ENCODE data around the gene CPA5.

CPA5 gene

DNA sequence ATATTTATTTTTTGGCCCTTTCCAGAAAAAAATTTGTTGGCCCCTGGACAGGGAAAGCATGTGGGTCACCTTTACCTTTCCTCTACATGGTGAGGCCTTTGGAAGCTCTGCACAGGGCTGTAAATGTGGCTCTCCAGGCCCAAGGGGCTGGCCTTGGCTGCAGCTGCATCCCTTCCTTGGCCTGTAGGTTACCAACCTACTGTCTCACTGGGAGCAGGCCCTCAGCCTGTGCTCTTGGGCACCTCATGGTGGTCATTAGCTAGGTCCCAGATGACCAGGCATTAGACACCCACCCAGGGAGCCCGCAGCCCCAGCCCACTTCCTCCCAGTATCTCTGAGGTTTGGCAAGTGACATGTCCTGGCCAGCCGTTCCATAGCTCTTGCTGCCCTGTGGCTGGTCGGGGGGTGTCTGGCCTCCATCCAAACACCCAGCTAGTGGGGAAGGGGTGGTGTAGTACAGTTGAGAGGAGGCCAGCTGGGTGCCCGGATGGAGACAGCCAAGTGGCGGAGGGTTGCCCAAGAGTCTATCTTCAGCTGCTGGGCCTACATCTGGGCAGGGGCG, 7.1 kb upstream of the CPA5 start:
- Histone ChIP-seq H3K4me3 (ENCODE audit: low read length) (no peak overlapping the region), H3K9me3 (ENCODE audit: control insufficient read depth, low read length) (no peaks in the 10 kb centered on the region), H3K27me3 (ENCODE audit: control insufficient read depth, insufficient read depth, low read length) (no peaks in the 10 kb centered on the region), H3K36me3 (ENCODE audit: control insufficient read depth, insufficient read depth, low read length) (no peaks in the 10 kb centered on the region), H3K4me1 (ENCODE audit: control insufficient read depth, insufficient read depth, low read length) (no peaks in the 10 kb centered on the region), H3K9ac (ENCODE audit: low read length) (no peak overlapping the region)

DNA sequence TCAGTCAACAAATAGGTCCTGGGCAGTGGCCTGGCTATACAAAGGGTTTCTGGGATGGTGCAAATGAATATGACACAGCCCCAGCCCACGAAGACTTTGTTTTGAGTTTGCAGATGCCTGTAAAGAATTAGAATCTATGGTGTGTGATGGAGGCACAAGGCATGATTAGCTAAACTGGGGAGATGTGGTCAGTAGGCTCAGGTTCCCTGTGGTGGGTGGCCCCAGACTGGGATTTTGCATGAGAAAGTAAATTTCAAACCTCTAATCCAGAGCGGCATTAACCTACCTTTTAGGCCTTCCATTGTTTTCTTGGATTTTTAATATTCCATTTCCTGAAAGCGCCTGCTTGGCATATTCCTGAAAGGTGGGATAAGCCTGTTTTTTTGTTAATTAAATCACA, 6.4 kb upstream of the CPA5 start:
- Histone ChIP-seq H3K4me3 (ENCODE audit: low read length) (no peak overlapping the region), H3K4me1 (ENCODE audit: control insufficient read depth, insufficient read depth, low read length) (no peaks in the 10 kb centered on the region), H3K9me3 (ENCODE audit: control insufficient read depth, low read length) (no peaks in the 10 kb centered on the region), H3K27me3 (ENCODE audit: control insufficient read depth, insufficient read depth, low read length) (no peaks in the 10 kb centered on the region), H3K9ac (ENCODE audit: low read length) (no peak overlapping the region), H3K36me3 (ENCODE audit: control insufficient read depth, insufficient read depth, low read length) (no peaks in the 10 kb centered on the region)

DNA sequence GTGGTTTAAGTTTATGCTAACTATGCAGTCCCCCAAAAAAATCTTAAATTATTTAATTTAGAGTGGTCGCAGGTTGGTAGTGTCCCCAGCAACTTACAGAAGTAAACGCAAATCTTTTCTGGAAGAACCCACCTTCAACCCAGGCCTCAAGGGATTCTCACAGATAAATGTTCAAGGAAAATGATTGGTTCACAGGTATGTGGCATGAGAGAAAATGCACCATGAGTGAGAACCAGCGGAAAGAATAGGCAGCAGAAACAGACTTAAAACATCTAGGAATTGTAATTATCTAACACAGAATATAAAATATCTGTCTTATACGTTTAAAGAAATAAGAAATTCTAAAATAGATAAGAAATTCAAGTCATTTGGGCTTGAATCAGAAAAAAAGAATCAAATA, 2.7 kb upstream of the CPA5 start:
- no peaks in the 10 kb centered on the region for H3K4me1 ChIP-seq (ENCODE audit: control insufficient read depth, insufficient read depth, low read length)
- H3K9me3 ChIP-seq (ENCODE audit: control insufficient read depth, low read length): no peaks in the 10 kb centered on the region
- H3K27me3 ChIP-seq (ENCODE audit: control insufficient read depth, insufficient read depth, low read length): no peaks in the 10 kb centered on the region
- no peak overlapping the region for H3K4me3 ChIP-seq (ENCODE audit: low read length)
- no peak overlapping the region for H3K9ac ChIP-seq (ENCODE audit: low read length)
- H3K36me3 ChIP-seq (ENCODE audit: control insufficient read depth, insufficient read depth, low read length): no peaks in the 10 kb centered on the region

DNA sequence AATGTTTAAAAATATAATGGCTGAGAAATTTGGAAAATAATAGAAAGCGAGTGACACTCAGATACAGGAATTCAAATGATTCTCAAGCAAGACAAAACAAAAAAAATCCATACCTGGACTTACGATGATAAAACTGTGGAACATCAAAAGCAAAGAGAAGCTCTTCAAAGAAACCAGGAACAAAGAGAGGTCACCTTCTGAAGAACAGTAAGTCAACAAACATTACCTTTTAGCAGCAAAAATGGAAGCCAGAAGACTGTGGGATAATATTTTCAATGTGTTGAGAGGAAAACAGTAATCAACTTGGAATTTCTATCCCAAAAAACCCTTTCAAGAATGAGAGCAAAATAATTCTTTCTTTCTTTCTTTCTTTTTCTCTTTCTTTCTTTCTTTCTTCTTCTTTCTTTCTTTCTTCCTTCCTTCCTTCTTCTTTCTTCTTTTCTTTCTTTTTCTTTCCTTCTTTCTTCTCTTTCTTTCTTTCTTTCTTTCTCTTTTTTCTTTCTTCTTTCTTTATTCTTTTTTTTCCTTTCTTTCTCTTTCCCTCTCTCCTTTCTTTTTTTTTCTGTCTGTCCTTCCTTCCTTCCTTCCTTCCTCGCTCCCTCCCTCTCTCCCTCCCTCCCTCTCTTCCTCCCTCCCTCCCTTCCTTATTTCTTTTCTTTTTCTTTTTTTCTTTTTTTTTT, 1.8 kb upstream of the CPA5 start:
- Histone ChIP-seq H3K9ac (ENCODE audit: low read length) (no peak overlapping the region), H3K9me3 (ENCODE audit: control insufficient read depth, low read length) (no peaks in the 10 kb centered on the region)

DNA sequence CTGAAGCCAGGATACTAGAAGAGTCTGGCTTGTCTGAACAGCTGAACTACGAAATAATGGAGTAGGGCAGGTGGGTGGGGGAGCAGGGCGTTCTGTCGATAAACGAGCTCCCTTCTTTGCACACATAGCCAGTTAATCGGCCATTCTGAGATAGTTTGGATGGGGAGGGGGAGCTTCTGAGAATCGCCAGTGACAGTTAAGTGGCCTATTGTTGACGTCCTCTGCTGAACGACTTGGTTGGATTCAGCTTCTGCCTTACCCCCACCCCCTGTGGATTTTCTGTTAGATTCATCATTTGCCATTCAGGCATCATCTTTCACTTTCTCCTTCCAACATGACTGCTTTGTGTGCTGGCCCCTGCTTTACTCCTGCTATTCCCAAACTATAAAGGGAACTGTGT, 520 bp downstream of the CPA5 start:
- Histone ChIP-seq H3K9me3 (ENCODE audit: control insufficient read depth, low read length) (no peaks in the 10 kb centered on the region), H3K4me3 (ENCODE audit: low read length) (no peak overlapping the region), H3K36me3 (ENCODE audit: control insufficient read depth, insufficient read depth, low read length) (no peaks in the 10 kb centered on the region), H3K27me3 (ENCODE audit: control insufficient read depth, insufficient read depth, low read length) (no peaks in the 10 kb centered on the region), H3K9ac (ENCODE audit: low read length) (no peak overlapping the region), H3K4me1 (ENCODE audit: control insufficient read depth, insufficient read depth, low read length) (no peaks in the 10 kb centered on the region)

More for the DNA sequence above, 1.8 kb upstream of the CPA5 start:
- no peaks in the 10 kb centered on the region for H3K36me3 ChIP-seq (ENCODE audit: control insufficient read depth, insufficient read depth, low read length)
- H3K4me1 ChIP-seq (ENCODE audit: control insufficient read depth, insufficient read depth, low read length): no peaks in the 10 kb centered on the region
- no peak overlapping the region for H3K4me3 ChIP-seq (ENCODE audit: low read length)
- H3K27me3 ChIP-seq (ENCODE audit: control insufficient read depth, insufficient read depth, low read length): no peaks in the 10 kb centered on the region

DNA sequence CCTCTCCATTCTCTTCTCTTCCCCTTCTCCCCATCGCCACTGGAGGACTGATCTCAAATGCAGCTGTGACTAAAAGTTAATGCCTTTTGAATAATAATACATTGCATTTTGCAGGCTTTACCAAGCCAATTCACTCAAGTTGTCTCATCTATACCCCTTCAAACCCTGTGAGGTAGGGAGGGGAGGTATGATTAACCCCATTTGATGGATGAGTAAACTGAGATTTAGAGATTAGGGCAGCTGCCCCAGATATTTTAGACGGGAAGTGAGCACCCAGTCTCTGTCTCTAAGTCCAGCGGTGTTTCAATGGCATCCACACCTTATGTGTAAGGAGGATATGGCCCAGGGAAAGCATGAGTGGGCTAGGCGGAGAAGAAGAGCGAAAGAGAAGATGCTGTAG, 1.1 kb downstream of the CPA5 start:
- Histone ChIP-seq H3K9me3 (ENCODE audit: control insufficient read depth, low read length) (no peaks in the 10 kb centered on the region), H3K9ac (ENCODE audit: low read length) (no peak overlapping the region), H3K36me3 (ENCODE audit: control insufficient read depth, insufficient read depth, low read length) (no peaks in the 10 kb centered on the region), H3K4me3 (ENCODE audit: low read length) (no peak overlapping the region), H3K27me3 (ENCODE audit: control insufficient read depth, insufficient read depth, low read length) (no peaks in the 10 kb centered on the region), H3K4me1 (ENCODE audit: control insufficient read depth, insufficient read depth, low read length) (no peaks in the 10 kb centered on the region)

DNA sequence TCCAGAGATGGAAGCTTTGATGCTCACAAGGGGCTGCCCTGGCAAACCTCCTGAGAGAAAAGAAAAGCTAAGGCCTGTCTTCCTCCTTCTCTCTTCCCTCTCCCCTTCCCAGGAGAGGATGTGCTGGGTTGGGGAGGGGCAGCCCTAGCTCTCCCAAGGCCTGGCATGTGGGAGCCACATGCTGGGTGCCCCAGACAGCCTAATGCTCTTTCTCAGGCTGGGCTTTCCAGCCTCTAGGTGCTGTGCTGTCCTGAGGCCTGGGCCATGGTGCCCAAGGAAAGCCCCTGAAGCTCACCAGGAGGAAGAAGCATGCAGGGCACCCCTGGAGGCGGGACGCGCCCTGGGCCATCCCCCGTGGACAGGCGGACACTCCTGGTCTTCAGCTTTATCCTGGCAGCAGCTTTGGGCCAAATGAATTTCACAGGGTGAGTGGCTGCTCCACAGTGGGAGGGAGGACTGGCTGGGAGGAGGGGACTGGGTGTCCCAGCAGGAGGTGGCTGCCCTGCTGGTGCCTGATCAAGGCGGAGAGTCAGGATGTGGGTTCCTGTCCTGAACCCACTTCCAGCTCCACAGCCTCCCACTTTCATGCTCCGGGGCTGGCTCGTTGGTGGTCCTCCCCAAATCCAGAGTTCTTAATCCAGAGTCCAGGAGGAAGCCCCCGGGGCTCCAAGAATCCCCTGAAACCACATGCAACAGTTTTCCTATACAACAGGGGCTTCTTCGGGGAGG, 1.7 kb downstream of the CPA5 start:
- Histone ChIP-seq H3K4me3 (ENCODE audit: low read length) (no peak overlapping the region), H3K4me1 (ENCODE audit: control insufficient read depth, insufficient read depth, low read length) (no peaks in the 10 kb centered on the region), H3K9me3 (ENCODE audit: control insufficient read depth, low read length) (no peaks in the 10 kb centered on the region), H3K27me3 (ENCODE audit: control insufficient read depth, insufficient read depth, low read length) (no peaks in the 10 kb centered on the region), H3K36me3 (ENCODE audit: control insufficient read depth, insufficient read depth, low read length) (no peaks in the 10 kb centered on the region), H3K9ac (ENCODE audit: low read length) (no peak overlapping the region)

DNA sequence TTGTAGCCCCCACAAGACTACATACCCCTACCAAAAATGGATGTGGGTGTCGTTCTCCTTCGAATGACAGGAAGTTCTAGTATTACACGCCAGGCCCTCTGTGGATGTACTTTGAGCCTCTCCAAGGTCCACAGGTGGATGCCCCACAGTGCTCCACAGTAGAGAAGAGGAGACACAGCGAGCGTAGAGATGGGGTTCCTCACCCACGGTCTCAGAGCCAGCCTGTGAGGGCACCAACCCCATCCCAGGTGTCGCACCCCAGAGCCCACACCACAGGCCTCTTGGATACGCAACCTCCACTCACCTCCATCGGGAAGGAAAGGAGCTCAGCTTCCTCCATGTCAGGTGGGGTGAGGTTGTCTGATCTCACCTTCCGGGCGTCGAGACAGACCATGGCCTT, 2.3 kb downstream of the CPA5 start:
- Histone ChIP-seq H3K9ac (ENCODE audit: low read length) (no peak overlapping the region), H3K4me3 (ENCODE audit: low read length) (no peak overlapping the region), H3K9me3 (ENCODE audit: control insufficient read depth, low read length) (no peaks in the 10 kb centered on the region), H3K4me1 (ENCODE audit: control insufficient read depth, insufficient read depth, low read length) (no peaks in the 10 kb centered on the region), H3K27me3 (ENCODE audit: control insufficient read depth, insufficient read depth, low read length) (no peaks in the 10 kb centered on the region), H3K36me3 (ENCODE audit: control insufficient read depth, insufficient read depth, low read length) (no peaks in the 10 kb centered on the region)

DNA sequence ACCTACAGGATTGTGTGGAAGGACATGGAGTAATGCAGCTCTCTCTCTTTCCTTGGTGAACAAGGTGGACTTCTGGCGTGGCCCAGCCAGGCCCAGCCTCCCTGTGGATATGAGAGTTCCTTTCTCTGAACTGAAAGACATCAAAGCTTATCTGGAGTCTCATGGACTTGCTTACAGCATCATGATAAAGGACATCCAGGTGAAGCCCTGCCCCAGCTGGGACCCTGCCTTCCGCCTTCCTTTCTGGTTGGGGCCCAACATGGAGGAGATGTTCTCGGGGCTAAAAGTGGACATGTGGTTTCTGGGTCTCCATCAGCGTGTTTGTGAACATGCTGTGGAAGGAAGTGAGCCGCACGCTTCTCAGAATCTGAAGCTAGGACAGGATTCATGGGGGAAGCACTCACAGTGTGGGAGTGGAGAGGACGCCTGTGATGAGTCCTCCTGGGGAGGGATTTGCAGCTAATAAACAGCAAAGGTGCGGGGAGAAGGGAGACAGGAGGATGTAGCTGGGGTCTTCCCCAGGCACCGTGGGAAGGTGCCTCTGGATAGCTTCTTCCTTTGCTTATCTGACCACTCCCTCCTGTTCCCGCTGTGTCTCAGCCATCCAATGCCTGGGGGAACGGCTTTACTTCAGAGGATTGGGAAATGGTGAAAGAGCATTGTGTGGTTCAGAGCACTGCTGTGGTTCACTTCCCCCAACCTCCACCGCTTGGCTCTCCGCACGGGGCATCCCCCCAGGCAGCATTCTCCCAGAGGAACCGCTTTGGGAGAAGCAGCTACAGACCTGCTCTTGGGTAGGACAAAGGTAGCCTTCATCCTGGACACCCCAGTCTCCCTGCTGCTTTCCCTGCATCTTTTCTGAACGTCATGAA, 5.5 kb downstream of the CPA5 start:
- no peaks in the 10 kb centered on the region for H3K9me3 ChIP-seq (ENCODE audit: control insufficient read depth, low read length)
- no peak overlapping the region for H3K4me3 ChIP-seq (ENCODE audit: low read length)
- H3K36me3 ChIP-seq (ENCODE audit: control insufficient read depth, insufficient read depth, low read length): no peaks in the 10 kb centered on the region
- H3K4me1 ChIP-seq (ENCODE audit: control insufficient read depth, insufficient read depth, low read length): no peaks in the 10 kb centered on the region
- H3K9ac ChIP-seq (ENCODE audit: low read length): no peak overlapping the region
- H3K27me3 ChIP-seq (ENCODE audit: control insufficient read depth, insufficient read depth, low read length): no peaks in the 10 kb centered on the region

DNA sequence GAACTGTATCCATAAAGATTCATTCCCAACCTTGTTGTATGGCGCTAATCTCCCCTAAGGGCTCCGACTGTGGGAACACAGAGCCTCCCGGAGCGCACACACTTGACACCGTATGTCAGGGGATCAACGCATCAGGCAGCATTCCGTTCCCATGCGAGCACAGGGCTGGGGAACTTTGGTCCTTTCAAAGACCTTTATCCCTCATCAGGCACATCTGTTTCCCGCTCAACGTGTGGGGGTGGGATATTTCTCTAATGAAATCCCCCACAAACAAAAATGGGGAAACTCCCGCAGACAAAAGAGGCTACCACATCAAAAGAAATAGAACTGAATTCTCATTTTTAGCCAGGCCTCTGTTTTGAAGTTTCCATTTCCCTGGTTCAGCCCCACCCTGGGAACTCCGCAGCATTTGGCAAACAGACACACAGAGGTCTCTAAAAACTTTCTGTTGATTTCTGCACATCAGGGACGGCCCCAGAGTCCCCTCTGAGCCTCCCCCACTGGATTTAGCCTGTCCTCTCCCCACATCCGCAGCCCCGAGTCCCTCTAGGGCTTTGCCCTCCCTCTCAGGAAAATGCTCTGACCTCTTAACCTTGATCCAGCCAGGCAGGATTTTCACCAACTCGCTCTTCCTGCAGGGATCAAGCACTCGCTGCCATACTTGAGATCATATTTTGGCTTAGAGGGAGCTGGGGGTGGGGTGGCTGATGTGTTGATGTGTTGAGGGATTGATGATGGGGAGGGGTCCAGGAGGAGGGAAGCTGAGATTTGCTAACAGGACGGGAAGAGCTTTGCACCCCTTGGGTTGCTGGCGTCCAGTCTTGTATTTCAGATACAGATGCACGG, 6.6 kb downstream of the CPA5 start:
- no peak overlapping the region for H3K4me3 ChIP-seq (ENCODE audit: low read length)
- no peak overlapping the region for H3K9ac ChIP-seq (ENCODE audit: low read length)
- H3K36me3 ChIP-seq (ENCODE audit: control insufficient read depth, insufficient read depth, low read length): no peaks in the 10 kb centered on the region
- H3K27me3 ChIP-seq (ENCODE audit: control insufficient read depth, insufficient read depth, low read length): no peaks in the 10 kb centered on the region
- no peaks in the 10 kb centered on the region for H3K4me1 ChIP-seq (ENCODE audit: control insufficient read depth, insufficient read depth, low read length)
- H3K9me3 ChIP-seq (ENCODE audit: control insufficient read depth, low read length): no peaks in the 10 kb centered on the region

DNA sequence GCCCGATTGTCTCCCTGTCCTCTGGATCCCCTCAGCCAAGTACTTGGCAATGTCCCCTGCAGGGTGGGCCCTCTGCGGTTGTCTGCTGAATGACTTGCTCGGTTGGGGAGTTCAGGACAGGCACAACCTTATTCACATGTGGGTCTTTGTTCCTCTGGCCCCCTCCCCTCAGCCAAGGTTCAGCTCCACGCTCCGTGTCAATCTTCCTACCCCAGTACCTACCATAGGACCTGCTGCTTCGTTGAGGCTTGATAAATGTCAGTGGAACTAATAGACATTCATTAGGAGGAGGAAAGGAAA, 7.1 kb downstream of the CPA5 start:
- Histone ChIP-seq H3K4me3 (ENCODE audit: low read length) (no peak overlapping the region), H3K36me3 (ENCODE audit: control insufficient read depth, insufficient read depth, low read length) (no peaks in the 10 kb centered on the region), H3K27me3 (ENCODE audit: control insufficient read depth, insufficient read depth, low read length) (no peaks in the 10 kb centered on the region), H3K9ac (ENCODE audit: low read length) (no peak overlapping the region), H3K9me3 (ENCODE audit: control insufficient read depth, low read length) (no peaks in the 10 kb centered on the region), H3K4me1 (ENCODE audit: control insufficient read depth, insufficient read depth, low read length) (no peaks in the 10 kb centered on the region)
